Lower leg skin (tissue), 3 donors: ENCODE results near the gene FAM153A.
"Not testable (repeated sequence)": the region's sequence is repeated elsewhere in the genome, so short reads cannot be mapped to it uniquely, and the experiment has no call there.

ENCODE experiments used
- CTCF ChIP-seq, 3 donors: fragments of 450-650 bp; IDR thresholded peaks; one replicate each; pipeline ENCODE4 v1.5.1; 2016; ENCODE audit warnings: antibody characterized with exemption in 3 of 3, mild to moderate bottlenecking in 3 of 3, moderate library complexity in 2 of 3
- POLR2A ChIP-seq, 2 donors: fragments of 450-650 bp; IDR thresholded peaks; one replicate each; pipeline ENCODE4 v1.6.1; 2016 to 2017; ENCODE audit warnings: antibody characterized with exemption in 2 of 2, mild to moderate bottlenecking in 1 of 2, moderate library complexity in 1 of 2

GRCh38 chr5:177715423-177715822 is 67.3 kb downstream of the FAM153A start:
- not testable (repeated sequence) for TF ChIP-seq CTCF, POLR2A (IDR thresholded peaks at IDR 0.05)
